ENCODE data around the gene PRKG1.
"Not testable (repeated sequence)": the region's sequence is repeated elsewhere in the genome, so short reads cannot be mapped to it uniquely, and the experiment has no call there.

The PRKG1 gene

DNA sequence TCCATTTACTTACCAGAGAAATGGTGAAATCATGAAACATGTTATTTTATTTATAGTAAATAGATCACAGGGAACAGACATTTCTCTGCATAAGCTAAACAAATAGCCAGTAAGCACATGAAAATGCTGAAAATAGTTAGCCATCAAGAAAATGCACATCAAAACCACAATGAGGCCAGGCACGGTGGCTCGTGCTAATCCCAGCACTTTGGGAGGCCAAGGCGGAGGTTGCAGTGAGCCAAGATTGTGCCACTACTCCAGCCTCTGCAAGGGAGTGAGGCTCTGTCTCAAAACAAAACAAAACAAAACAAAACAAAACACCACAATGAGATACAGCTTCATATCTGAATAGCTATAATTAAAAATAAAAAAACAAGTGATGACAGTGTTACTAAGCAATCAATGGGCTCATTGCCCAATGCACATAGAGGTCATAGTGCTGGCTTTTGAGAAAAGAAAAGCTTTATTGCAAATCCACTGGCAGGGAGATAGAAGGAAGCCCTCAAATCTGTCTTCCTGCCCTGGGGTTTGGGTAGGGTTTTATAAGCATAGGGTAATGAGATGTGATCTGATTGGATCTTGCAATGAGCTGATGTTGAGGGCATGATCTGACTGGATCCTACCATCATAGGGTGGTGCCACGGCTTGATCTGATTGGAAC lies 608.9 kb downstream of the PRKG1 start:
- H3K4me3 ChIP-seq (ENCODE audit: low read length) = no peak overlapping the region
- DNase-seq (ENCODE audit: low read depth, low spot score) = peak; percentile 30

DNA sequence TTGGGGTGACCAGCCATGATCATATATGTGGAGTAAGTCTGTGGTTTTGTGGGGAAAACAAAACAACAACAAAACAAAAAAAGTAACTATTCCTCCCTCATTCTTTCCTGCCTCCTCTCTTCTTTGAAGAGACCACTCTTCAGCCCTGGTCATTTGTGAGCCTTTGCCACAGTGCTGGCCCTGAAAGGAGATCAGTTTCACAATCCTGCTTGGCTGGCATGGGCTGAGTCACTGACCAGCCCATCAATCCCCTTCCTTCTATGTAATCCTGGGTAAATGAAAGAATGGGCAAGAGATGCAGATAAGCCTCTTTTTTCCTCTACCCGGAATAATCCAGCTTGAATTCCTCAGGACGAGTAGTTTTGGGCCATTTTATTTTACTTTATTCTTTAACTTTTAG lies 611.5 kb downstream of the PRKG1 start:
- no peak overlapping the region for H3K4me3 ChIP-seq (ENCODE audit: low read length)
- no peak for DNase-seq (ENCODE audit: low read depth, low spot score)

DNA sequence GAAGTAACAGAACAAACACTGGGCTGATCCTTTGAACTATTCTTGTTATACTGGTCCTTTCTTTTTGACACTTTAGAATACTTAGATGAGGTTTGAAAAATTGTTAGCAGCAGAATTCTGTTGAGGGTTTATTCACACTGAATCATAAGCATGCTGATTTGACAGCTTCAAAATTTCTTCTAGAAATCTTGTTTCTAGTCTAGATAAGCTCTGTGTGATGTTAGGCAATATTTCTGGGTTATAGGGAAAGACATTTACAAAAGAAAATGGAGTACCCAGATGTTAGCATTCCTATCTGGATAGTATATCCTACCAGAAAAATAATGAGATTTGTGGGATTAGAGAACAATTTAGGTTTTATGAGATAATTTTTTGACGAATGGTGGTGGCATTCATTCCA lies 613.0 kb downstream of the PRKG1 start:
- DNase-seq (ENCODE audit: low read depth, low spot score) = no peak
- H3K4me3 ChIP-seq (ENCODE audit: low read length) = no peak overlapping the region

DNA sequence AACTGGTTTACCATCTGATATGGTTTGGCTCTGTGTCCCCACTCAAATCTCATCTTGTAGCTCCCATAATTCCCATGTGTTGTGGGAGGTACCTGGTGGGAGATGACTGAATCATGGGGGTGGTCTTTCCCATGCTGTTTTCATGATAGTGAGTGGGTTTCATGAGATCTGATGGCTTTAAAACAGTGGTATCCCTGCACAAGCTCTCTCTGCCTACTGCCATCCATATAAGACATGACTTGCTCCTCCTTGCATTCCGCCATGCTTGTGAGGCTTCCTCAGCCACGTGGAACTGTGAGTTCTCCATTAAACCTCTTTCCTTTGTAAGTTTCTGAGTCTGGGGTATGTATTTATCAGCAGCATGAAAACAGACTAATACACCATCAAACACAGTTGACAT lies 614.5 kb downstream of the PRKG1 start:
- DNase-seq (ENCODE audit: low read depth, low spot score); H3K4me3 ChIP-seq (ENCODE audit: low read length): not testable (repeated sequence)

DNA sequence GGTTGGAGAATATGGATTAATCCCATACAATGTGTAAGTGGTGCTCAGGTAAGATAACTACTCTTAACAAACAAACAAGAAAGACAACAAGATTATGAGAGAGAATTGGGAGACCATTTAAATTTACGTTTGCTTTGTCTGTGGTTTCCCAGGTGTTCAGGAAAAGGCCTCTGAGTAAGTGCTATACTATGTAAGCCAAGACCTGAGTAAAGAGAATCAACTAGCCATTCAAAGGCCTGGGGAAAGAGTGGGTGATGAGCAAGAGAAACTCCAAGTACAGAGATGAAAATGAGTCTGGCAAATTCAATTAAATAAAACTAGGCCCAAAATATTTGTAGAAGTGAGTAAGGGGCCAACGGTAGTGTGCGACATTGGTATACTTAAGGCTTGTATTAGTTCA lies 615.2 kb downstream of the PRKG1 start:
- DNase-seq (ENCODE audit: low read depth, low spot score) = no peak
- no peak overlapping the region for H3K4me3 ChIP-seq (ENCODE audit: low read length)

DNA sequence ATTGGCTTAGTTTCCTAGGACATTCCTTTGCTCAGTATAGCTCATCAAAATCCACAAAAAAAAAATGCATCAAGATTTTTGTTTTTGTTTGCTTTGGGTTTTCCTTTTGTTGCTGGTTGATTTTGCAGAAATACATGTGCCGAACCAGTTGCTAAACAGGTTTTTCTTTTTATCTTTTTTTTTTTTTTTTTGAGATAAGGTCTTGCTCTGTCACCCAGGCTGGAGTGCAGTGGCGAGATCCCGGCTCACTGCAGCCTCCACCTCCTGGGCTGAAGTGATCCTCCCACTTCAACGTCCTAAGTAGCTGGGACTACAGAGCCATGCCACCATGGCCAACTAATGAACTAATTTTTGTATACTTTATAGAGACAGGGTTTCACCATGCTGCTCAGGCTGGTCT lies 616.8 kb downstream of the PRKG1 start:
- no peak overlapping the region for H3K4me3 ChIP-seq (ENCODE audit: low read length)
- DNase-seq (ENCODE audit: low read depth, low spot score) = no peak

DNA sequence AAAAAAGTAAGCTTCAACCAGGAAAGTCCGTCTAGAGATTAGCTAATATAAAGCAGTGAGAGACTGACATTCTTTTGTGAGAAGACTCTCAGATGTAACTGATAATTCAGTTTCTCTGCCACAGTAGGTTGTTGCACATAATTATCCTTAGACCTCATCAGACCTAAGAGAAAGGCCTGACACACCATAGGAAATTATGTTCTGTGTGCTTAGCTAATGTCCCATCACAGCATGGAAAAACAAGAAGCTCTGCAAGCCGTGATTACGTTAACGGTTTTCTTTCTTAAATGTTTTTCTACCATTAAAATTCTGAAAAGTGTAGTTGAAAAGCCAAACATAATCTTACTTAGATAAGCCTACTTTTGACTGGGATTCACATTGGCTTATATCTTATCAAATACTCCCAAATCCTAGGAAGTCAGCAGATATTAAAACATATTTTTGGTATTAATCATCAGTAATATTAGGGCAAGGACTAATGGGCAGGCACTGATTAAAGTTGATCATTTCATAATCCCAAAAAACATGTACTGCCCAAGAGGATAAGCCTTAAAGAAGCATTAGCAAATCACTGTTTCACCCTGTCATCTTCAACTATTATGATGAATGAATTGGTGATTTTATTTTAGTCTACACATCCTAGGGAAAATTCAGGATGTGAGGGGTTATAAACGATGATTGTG lies 619.9 kb downstream of the PRKG1 start:
- no peak for DNase-seq (ENCODE audit: low read depth, low spot score)
- no peak overlapping the region for H3K4me3 ChIP-seq (ENCODE audit: low read length)

DNA sequence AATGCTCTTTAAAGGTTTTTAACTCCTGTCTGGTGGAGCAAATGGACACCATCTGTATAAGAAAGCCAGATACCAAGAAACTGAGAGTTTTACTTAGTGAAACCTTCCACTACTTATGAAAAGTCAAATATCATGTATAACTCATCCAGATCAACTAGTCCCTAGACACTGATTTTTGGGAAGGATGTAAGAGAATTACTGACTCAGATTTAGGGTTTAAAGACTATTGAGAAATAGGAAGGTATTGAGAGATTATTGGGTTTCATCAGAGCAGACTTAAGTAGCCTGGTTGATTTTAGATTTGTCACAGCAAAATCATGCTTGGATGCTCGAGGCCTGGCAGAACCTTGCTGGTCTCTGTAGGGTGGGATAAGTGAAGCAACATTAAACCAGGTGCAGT lies 622.0 kb downstream of the PRKG1 start:
- no peak for DNase-seq (ENCODE audit: low read depth, low spot score)
- no peak overlapping the region for H3K4me3 ChIP-seq (ENCODE audit: low read length)

GRCh38 chr10:51698473-51699063 lies 624.3 kb downstream of the PRKG1 start:
- DNase-seq (ENCODE audit: low read depth, low spot score) = no peak
- peak overlapping the region; percentile 97 for H3K4me3 ChIP-seq (ENCODE audit: low read length)

GRCh38 chr10:51699145-51699474 lies 624.8 kb downstream of the PRKG1 start:
- peak overlapping the region; percentile 97 for H3K4me3 ChIP-seq (ENCODE audit: low read length)
- DNase-seq (ENCODE audit: low read depth, low spot score) = no peak

DNA sequence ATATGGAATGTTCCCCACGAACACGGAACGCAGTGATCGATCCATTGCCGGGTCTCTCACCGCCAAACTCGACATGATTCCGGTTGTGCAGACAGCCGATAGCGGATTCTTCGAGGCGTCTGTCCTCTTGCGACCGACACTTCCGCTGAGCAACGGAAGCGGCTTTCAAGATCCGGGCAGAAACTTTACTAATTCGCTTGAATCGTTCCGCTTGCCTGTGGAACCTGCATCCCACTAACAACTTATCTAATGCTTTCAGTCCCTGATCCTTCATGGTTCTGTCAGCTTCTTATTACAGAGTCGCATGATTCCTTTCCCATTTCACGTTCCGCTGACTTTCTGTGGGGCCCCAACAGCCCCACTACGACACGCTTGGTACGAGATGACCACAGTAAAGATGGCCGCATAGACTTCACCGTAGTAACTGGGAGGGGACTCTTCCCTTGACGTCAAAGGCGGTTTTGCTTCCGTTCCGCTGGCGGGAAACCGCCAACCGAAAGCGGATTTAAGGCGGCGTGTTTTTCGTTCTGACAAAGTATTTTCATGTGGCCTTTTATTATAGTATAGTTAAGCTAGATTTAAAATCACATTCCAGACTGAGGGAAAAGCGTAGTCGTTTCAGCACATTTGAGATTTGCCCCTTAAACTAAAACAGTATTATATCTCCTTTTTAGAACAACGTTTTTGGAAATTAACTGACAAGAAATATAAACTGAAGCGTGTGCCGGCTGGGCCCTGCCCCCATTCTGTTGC lies 625.4 kb downstream of the PRKG1 start, which contains the start of gene CSTF2T:
Gene CSTF2T, minus strand, starts transcription at position 121 of the 753 bp plus-strand sequence. Its CDS starts 46 bp downstream, at position 75.
- H3K4me3 ChIP-seq (ENCODE audit: low read length) = peak within 1 kb of the TSS; percentile 97

GRCh38 chr10:51700228-51700817 lies 626.0 kb downstream of the PRKG1 start:
- no peak for DNase-seq (ENCODE audit: low read depth, low spot score)
- no peak overlapping the region; the same call in 1 of the 2 replicates for H3K4me3 ChIP-seq (ENCODE audit: low read length)

More for the DNA sequence above, 625.4 kb downstream of the PRKG1 start, which contains the start of gene CSTF2T:
- peak; percentile 94 for DNase-seq (ENCODE audit: low read depth, low spot score)

DNA sequence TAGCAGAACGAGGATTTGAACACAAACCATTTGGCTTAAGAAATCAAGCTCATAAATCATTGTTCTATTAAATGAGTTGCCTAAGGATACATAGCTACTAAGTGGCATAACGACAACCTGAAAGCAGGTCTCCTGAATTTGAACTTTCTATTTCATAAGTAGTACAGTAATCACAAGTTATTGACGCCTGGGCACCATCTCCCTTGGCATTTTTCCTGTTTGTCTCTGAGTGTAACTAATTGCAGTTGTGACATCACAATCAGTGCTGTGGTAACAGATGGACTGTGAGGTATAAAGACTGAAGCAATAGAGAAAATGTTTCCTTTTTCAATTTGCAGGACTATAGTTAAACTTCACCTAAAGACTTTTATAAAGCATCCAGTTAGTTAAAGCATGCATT lies 631.5 kb downstream of the PRKG1 start:
- DNase-seq (ENCODE audit: low read depth, low spot score) = no peak
- no peak overlapping the region for H3K4me3 ChIP-seq (ENCODE audit: low read length)

DNA sequence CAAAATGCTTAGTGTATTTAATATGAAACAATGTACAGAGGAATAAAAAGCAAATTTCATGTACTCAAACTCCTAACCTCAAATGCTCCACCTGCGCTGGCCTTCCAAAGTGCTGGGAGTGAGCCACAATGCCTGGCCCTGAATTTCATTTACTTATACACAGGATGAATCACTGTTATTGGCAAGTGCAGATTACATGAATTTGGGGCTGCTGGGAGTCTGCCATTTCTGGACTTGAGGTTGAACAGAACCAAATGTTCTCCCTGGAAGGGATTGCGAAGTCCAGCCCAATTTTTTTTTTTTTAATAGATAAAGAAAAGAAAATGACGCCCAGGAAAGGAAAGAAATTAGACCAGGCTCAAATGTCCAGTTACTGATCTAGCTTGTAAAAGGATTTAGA lies 631.9 kb downstream of the PRKG1 start:
- no peak overlapping the region for H3K4me3 ChIP-seq (ENCODE audit: low read length)
- no peak for DNase-seq (ENCODE audit: low read depth, low spot score)

DNA sequence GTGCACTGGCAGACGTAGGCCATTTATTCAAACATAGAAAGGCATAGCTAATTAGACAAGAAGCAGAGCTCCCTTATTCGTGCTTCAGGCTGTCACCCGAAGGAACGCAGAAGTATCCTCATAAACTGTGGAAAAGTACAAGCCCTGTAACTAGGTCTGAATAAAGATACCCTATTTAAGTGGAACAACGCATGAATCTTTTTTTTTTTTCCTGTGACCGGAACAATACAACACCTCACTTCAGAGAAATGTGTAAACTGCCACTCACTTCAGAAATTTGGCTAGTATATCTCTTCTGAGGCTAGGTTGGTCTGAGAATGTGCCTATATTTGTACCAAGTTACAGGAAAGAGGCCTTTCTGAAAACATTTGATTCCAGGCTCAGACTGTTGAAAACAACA lies 633.1 kb downstream of the PRKG1 start:
- no peak for DNase-seq (ENCODE audit: low read depth, low spot score)
- no peak overlapping the region for H3K4me3 ChIP-seq (ENCODE audit: low read length)

DNA sequence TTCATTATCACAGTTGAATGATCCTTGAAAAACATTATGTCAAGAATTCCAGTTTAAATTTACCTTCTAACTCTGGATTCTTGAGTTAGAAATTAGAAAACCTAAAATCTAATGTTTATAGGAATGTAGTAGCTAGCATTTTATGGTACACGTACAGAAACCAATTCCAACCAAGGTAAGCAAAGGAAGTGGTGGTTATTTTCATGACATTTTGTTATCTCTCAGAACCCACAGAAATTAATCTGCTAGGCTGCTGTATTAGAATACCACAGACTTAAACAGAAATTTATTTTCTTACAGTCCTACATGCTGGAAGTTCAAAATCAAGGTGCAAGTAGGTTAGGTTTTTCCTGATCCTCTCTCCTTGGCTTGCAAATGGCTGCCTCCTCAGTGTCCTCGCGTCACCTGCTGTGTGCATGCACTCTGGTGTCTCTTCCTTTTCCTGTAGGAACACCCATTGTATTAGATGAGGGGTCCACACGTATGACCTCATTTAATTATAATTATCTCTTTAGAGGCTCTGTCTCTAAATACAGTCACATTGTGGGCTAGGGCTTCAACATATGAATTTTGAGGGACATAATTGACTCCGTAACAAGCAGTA lies 633.6 kb downstream of the PRKG1 start:
- peak; percentile 37 for DNase-seq (ENCODE audit: low read depth, low spot score)
- no peak overlapping the region for H3K4me3 ChIP-seq (ENCODE audit: low read length)

GRCh38 chr10:51708609-51709008 lies 634.3 kb downstream of the PRKG1 start:
- H3K4me3 ChIP-seq (ENCODE audit: low read length) = no peak overlapping the region
- DNase-seq (ENCODE audit: low read depth, low spot score) = no peak

DNA sequence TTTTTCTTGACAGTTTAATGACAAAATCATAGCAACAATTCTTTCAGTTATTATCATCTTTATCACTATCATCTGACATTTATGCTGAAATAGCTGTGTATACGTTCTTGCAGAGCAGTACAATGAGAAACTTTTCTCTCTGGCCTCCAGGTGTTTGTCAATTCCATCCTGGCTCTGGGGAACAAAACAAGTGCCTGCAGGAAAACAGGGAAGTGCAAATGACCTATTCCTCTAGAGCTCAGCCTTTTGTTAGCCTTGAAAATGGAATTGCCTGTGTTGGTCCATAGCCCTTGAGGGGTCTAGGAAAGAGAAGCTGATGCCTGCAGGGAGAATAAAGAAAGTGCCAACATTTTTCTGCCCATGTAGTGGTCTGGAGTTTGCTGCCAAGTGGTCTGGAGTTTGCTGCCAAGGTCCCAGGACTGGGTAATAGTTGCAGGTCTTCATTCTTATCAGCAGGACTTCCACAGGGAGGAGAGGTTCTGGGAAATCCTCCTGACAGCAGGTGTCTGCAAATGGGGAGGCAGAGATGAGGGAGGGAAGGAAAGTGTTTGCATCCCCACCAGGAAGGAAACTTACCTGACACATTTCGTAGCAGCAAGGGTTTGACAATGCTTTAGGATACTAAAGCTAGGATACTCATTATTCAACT lies 635.2 kb downstream of the PRKG1 start:
- DNase-seq (ENCODE audit: low read depth, low spot score) = no peak
- no peak overlapping the region for H3K4me3 ChIP-seq (ENCODE audit: low read length)

- no peak for DNase-seq (ENCODE audit: low read depth, low spot score)
- H3K4me3 ChIP-seq (ENCODE audit: low read length) = no peak overlapping the region
Measured at GRCh38 chr10:51711519-51711891, 637.2 kb downstream of the PRKG1 start.

All from Jurkat, Clone E6-1 (cell line).